GM18907 (cell line): ENCODE results near the gene CFAP100.

Source experiments
- ATAC-seq: cut with Tn5 transposase; IDR thresholded peaks from one replicate; pipeline ENCODE4 v1.9.1; 2021; ENCODE audit warnings: mild to moderate bottlenecking, moderate library complexity; ENCODE audit not compliant: unreplicated experiment

The CFAP100 gene

GRCh38 chr3:126356373-126357264 is 38.1 kb upstream of the CFAP100 start:
- ATAC-seq, result peak; percentile 2

GRCh38 chr3:126357295-126358037 is 37.2 kb upstream of the CFAP100 start, which contains the start of gene KLF15:
Gene KLF15 (minus strand): TSS chr3:126357408. CDS start chr3:126352922, 4,486 bp downstream.
- peak; percentile 78 for ATAC-seq

GRCh38 chr3:126358038-126358815 is 36.5 kb upstream of the CFAP100 start:
- ATAC-seq, result no peak

GRCh38 chr3:126358816-126359181 is 35.9 kb upstream of the CFAP100 start:
- no peak for ATAC-seq

- no peak for ATAC-seq
These were observed 34.5 kb upstream of the CFAP100 start for GRCh38 chr3:126360046-126360713.

- ATAC-seq, result no peak
These were observed 34.0 kb upstream of the CFAP100 start for GRCh38 chr3:126360714-126361060.

GRCh38 chr3:126361211-126361610 is 33.5 kb upstream of the CFAP100 start:
- no peak for ATAC-seq

GRCh38 chr3:126364130-126364695 is 30.5 kb upstream of the CFAP100 start:
- ATAC-seq, result no peak

GRCh38 chr3:126364731-126365301 is 29.9 kb upstream of the CFAP100 start:
- ATAC-seq, result no peak

- ATAC-seq, result no peak
These were observed 29.1 kb upstream of the CFAP100 start for GRCh38 chr3:126365351-126366277.

- no peak for ATAC-seq
These were observed 27.3 kb upstream of the CFAP100 start for GRCh38 chr3:126367316-126367805.

- ATAC-seq, result no peak
These were observed 25.2 kb upstream of the CFAP100 start for GRCh38 chr3:126369490-126369889.

- no peak for ATAC-seq
These were observed 24.7 kb upstream of the CFAP100 start for GRCh38 chr3:126370055-126370454.

GRCh38 chr3:126370606-126371005 is 24.1 kb upstream of the CFAP100 start:
- no peak for ATAC-seq

GRCh38 chr3:126371096-126371705 is 23.5 kb upstream of the CFAP100 start:
- ATAC-seq, result no peak

- ATAC-seq, result no peak
These were observed 22.1 kb upstream of the CFAP100 start for GRCh38 chr3:126372413-126373145.

- no peak for ATAC-seq
These were observed 21.5 kb upstream of the CFAP100 start for GRCh38 chr3:126373146-126373613.
